ENCODE results near the gene FBXL16. TPM values are rescaled to one million over a fixed set of nuclear protein-coding genes. Genes with fewer than 3 reads are reported as not detected.

FBXL16 gene
- total RNA-seq, 1 donor from 2014 or later, result not detected

- H3K36me3 ChIP-seq, result no peaks in the 10 kb centered on the region
- peaks cover 29% of the 10 kb centered on the region for H3K27me3 ChIP-seq
- TF ChIP-seq CTCF (IDR thresholded peaks at IDR 0.05), result no peak
- H3K27ac ChIP-seq, result no peak overlapping the region
- intact Hi-C loops (cut with DNase I), result no loop called here
- H3K4me3 ChIP-seq, result no peak overlapping the region
- H3K9me3 ChIP-seq, result no peaks in the 10 kb centered on the region
- no peak for DNase-seq (ENCODE audit: low spot score in 2 of 2)
- H3K4me1 ChIP-seq, result peaks cover 0 to under 1% of the 10 kb centered on the region in 2 donors
Measured at GRCh38 chr16:700684-701584, 4.7 kb downstream of the FBXL16 start.

GRCh38 chr16:698911-699671, 6.5 kb downstream of the FBXL16 start:
- intact Hi-C loops (cut with DNase I), result no loop called here
- no peaks in the 10 kb centered on the region for H3K36me3 ChIP-seq
- H3K9me3 ChIP-seq, result no peaks in the 10 kb centered on the region
- peaks cover 6 to 7% of the 10 kb centered on the region in 2 donors for H3K4me1 ChIP-seq
- no peak for DNase-seq (ENCODE audit: low spot score in 2 of 2)
- no peak for TF ChIP-seq CTCF (IDR thresholded peaks at IDR 0.05)
- peaks cover 38% of the 10 kb centered on the region for H3K27me3 ChIP-seq
- no peak overlapping the region for H3K27ac ChIP-seq
- no peak overlapping the region for H3K4me3 ChIP-seq

- DNase-seq (ENCODE audit: low spot score in 2 of 2), result no peak
- H3K27ac ChIP-seq, result no peak overlapping the region
- no peaks in the 10 kb centered on the region for H3K9me3 ChIP-seq
- peak overlapping the region; percentile 2 to 45 for H3K4me3 ChIP-seq
- intact Hi-C loops (cut with DNase I), result no loop called here
- no peak for TF ChIP-seq CTCF (IDR thresholded peaks at IDR 0.05)
- peaks cover 35% of the 10 kb centered on the region for H3K27me3 ChIP-seq
- peaks cover 6 to 8% of the 10 kb centered on the region in 2 donors for H3K4me1 ChIP-seq
- no peaks in the 10 kb centered on the region for H3K36me3 ChIP-seq
Measured at GRCh38 chr16:695355-696089, 10.1 kb downstream of the FBXL16 start.

GRCh38 chr16:694863-695354, 10.7 kb downstream of the FBXL16 start:
- no peaks in the 10 kb centered on the region for H3K36me3 ChIP-seq
- intact Hi-C loops (cut with DNase I), result no loop called here
- no peak for TF ChIP-seq CTCF (IDR thresholded peaks at IDR 0.05)
- peaks cover 6 to 8% of the 10 kb centered on the region in 2 donors for H3K4me1 ChIP-seq
- peaks cover 29% of the 10 kb centered on the region for H3K27me3 ChIP-seq
- H3K27ac ChIP-seq, result no peak overlapping the region
- DNase-seq (ENCODE audit: low spot score in 2 of 2), result no peak
- no peaks in the 10 kb centered on the region for H3K9me3 ChIP-seq
- peak overlapping the region; percentile 9 to 45 for H3K4me3 ChIP-seq

GRCh38 chr16:694187-694862, 11.3 kb downstream of the FBXL16 start:
- no peaks in the 10 kb centered on the region for H3K9me3 ChIP-seq
- H3K4me3 ChIP-seq, result peak overlapping the region; percentile 9 to 45
- peaks cover 12 to 13% of the 10 kb centered on the region in 2 donors for H3K4me1 ChIP-seq
- intact Hi-C loops (cut with DNase I), result no loop called here
- DNase-seq (ENCODE audit: low spot score in 2 of 2), result no peak
- peaks cover 28% of the 10 kb centered on the region for H3K27me3 ChIP-seq
- no peak for TF ChIP-seq CTCF (IDR thresholded peaks at IDR 0.05)
- H3K27ac ChIP-seq, result no peak overlapping the region
- no peaks in the 10 kb centered on the region for H3K36me3 ChIP-seq

Data from ascending aorta (tissue), 2 donors.